Measurements from ENCODE around the gene UBR2.

The UBR2 gene

DNA sequence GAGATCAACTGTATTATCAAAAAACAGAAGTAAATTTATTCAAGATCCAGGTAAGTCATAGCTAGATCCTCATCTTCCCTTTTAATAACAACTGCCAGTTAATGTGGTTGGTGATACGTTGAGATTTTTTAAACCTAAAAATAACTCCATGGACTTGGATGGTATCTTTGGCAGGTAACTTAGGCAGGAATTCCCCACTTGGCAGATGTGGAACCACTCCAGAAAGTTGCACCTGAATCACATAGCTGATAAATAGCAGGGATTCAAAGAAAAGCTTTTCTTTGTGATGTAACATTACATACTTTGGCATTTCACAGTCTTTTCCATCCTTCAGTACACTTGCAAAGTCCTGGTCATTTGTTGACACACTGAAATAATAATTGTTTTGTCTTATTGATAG is 96.0 kb downstream of the UBR2 start:
- TF ChIP-seq TEAD4 (IDR thresholded peaks at IDR 0.05) (no peak), YY1 (IDR thresholded peaks at IDR 0.05; ENCODE audit: low read depth) (no peak), CREB1 (IDR thresholded peaks at IDR 0.05; ENCODE audit: low read depth) (no peak), TCF12 (IDR thresholded peaks at IDR 0.05; ENCODE audit: low read depth) (no peak), NFIC (IDR thresholded peaks at IDR 0.05) (no peak), EGR1 (IDR thresholded peaks at IDR 0.05) (no peak), EP300 (IDR thresholded peaks at IDR 0.05; ENCODE audit: borderline replicate concordance) (no peak), CEBPB (IDR thresholded peaks at IDR 0.05) (no peak)
- TF ChIP-seq, protein P1, sequence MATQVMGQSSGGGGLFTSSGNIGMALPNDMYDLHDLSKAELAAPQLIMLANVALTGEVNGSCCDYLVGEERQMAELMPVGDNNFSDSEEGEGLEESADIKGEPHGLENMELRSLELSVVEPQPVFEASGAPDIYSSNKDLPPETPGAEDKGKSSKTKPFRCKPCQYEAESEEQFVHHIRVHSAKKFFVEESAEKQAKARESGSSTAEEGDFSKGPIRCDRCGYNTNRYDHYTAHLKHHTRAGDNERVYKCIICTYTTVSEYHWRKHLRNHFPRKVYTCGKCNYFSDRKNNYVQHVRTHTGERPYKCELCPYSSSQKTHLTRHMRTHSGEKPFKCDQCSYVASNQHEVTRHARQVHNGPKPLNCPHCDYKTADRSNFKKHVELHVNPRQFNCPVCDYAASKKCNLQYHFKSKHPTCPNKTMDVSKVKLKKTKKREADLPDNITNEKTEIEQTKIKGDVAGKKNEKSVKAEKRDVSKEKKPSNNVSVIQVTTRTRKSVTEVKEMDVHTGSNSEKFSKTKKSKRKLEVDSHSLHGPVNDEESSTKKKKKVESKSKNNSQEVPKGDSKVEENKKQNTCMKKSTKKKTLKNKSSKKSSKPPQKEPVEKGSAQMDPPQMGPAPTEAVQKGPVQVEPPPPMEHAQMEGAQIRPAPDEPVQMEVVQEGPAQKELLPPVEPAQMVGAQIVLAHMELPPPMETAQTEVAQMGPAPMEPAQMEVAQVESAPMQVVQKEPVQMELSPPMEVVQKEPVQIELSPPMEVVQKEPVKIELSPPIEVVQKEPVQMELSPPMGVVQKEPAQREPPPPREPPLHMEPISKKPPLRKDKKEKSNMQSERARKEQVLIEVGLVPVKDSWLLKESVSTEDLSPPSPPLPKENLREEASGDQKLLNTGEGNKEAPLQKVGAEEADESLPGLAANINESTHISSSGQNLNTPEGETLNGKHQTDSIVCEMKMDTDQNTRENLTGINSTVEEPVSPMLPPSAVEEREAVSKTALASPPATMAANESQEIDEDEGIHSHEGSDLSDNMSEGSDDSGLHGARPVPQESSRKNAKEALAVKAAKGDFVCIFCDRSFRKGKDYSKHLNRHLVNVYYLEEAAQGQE (IDR thresholded peaks at IDR 0.05; ENCODE audit: low read depth) = no peak

- TF ChIP-seq RAD21 (IDR thresholded peaks at IDR 0.05; ENCODE audit: low read depth) = peak; percentile 88
- TF ChIP-seq, protein P1 (IDR thresholded peaks at IDR 0.05; ENCODE audit: low read depth) = no peak
These were observed 97.8 kb downstream of the UBR2 start for GRCh38 chr6:42661540-42662153.

GRCh38 chr6:42664718-42665117 is 100.9 kb downstream of the UBR2 start:
- no peak for TF ChIP-seq EP300 (IDR thresholded peaks at IDR 0.05; ENCODE audit: borderline replicate concordance)

GRCh38 chr6:42674780-42675179 is 111.0 kb downstream of the UBR2 start:
- TF ChIP-seq NFIC (IDR thresholded peaks at IDR 0.05) (no peak), TCF12 (IDR thresholded peaks at IDR 0.05; ENCODE audit: low read depth) (no peak), CEBPB (IDR thresholded peaks at IDR 0.05) (no peak)

DNA sequence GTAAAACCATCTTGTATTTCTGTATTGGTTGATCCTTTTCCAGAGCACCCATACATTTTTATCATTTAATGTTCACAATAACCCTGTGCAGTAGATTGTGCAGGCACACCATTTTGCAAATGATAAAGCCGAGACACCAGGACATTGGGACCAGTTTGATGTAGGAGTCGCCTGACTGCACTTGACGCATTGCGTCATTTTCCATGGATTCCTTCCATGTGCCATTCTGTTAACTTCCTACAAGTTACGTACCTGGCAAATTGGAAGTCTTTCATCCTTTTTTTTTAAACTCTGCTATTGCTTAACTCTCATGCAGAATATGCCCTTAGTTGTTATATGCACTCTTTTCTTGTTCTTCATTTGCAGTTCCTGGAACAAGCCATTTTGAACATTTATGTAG is 115.5 kb downstream of the UBR2 start:
- TF ChIP-seq EGR1 (IDR thresholded peaks at IDR 0.05) (no peak), CEBPB (IDR thresholded peaks at IDR 0.05) (no peak), TAF1 (IDR thresholded peaks at IDR 0.05; ENCODE audit: low read depth) (no peak), MAX (IDR thresholded peaks at IDR 0.05) (no peak), TEAD4 (IDR thresholded peaks at IDR 0.05) (no peak), TCF12 (IDR thresholded peaks at IDR 0.05; ENCODE audit: low read depth) (no peak), NFIC (IDR thresholded peaks at IDR 0.05) (no peak), CREB1 (IDR thresholded peaks at IDR 0.05; ENCODE audit: low read depth) (no peak), RAD21 (IDR thresholded peaks at IDR 0.05; ENCODE audit: low read depth) (no peak), EP300 (IDR thresholded peaks at IDR 0.05; ENCODE audit: borderline replicate concordance) (no peak), USF1 (IDR thresholded peaks at IDR 0.05) (no peak), YY1 (IDR thresholded peaks at IDR 0.05; ENCODE audit: low read depth) (no peak), FOXM1 (IDR thresholded peaks at IDR 0.05; ENCODE audit: borderline replicate concordance, low read depth) (no peak), ZBTB7A (IDR thresholded peaks at IDR 0.05; ENCODE audit: low read depth) (no peak)
- TF ChIP-seq, protein P1 (IDR thresholded peaks at IDR 0.05; ENCODE audit: low read depth) = no peak

DNA sequence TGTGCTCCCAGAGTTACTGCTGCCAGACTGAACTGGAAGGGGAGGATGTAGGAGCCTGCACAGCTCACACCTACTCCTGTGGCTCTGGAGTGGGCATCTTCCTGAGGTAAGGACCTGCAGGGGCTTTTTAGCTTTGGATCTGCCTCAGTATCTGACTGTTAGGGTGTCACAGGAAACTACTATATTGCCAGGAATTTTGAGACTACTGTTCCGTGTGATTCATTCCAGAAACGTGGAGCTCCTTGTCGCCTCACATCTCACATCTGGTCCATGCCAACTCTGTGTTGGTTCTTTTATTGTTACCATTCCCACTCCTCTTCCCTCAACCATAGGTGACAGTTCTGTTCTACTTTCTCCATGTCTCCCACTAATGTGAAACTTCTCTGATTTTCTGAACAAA is 124.5 kb downstream of the UBR2 start:
- TF ChIP-seq MAX (IDR thresholded peaks at IDR 0.05) (no peak), USF1 (IDR thresholded peaks at IDR 0.05) (no peak), CEBPB (IDR thresholded peaks at IDR 0.05) (no peak), RAD21 (IDR thresholded peaks at IDR 0.05; ENCODE audit: low read depth) (no peak), TCF12 (IDR thresholded peaks at IDR 0.05; ENCODE audit: low read depth) (no peak), NFIC (IDR thresholded peaks at IDR 0.05) (no peak), EP300 (IDR thresholded peaks at IDR 0.05; ENCODE audit: borderline replicate concordance) (no peak), YY1 (IDR thresholded peaks at IDR 0.05; ENCODE audit: low read depth) (no peak), FOXM1 (IDR thresholded peaks at IDR 0.05; ENCODE audit: borderline replicate concordance, low read depth) (no peak), TAF1 (IDR thresholded peaks at IDR 0.05; ENCODE audit: low read depth) (no peak), ZBTB7A (IDR thresholded peaks at IDR 0.05; ENCODE audit: low read depth) (no peak), CREB1 (IDR thresholded peaks at IDR 0.05; ENCODE audit: low read depth) (no peak)
- TF ChIP-seq, protein P1 (IDR thresholded peaks at IDR 0.05; ENCODE audit: low read depth) = no peak
